HCT116 (cell line): ENCODE results near the gene SERTAD3.

Experiments used
- EZH2phosphoT487 ChIP-seq: fragments of 200-600 bp; IDR thresholded peaks from 2 replicates; pipeline ENCODE4 v1.6.1; 2018; ENCODE audit warnings: antibody characterized with exemption, borderline replicate concordance
- JUND ChIP-seq: IDR thresholded peaks from 2 replicates; pipeline ENCODE4 v1.6.1; 2012
- POLR2A ChIP-seq: IDR thresholded peaks from 2 replicates; pipeline ENCODE4 v1.7.0; 2011; ENCODE audit warnings: borderline replicate concordance; ENCODE audit not compliant: insufficient read depth, insufficient read length; ENCODE audit errors: extremely low read depth
- POLR2AphosphoS5 ChIP-seq: IDR thresholded peaks from 2 replicates; pipeline ENCODE4 v1.6.1; 2011; ENCODE audit warnings: mild to moderate bottlenecking, low read depth, low read length, moderate library complexity
- TCF7L2 ChIP-seq: IDR thresholded peaks from 2 replicates; pipeline ENCODE4 v1.7.0; 2011; ENCODE audit warnings: borderline replicate concordance, inconsistent platforms; ENCODE audit not compliant: insufficient read depth, insufficient read length; ENCODE audit errors: extremely low read depth
- TF ChIP-seq, protein P1 (sequence below), 3 experiments: fragments of 200-600 bp in 1 of 3; sonication (generic) in 1 of 3; IDR thresholded peaks in 2 of 3; conservative IDR thresholded peaks in 1 of 3; 2 replicates each; pipeline ENCODE4 v1.5.1; 2012 to 2017; ENCODE audit warnings: low read depth in 2 of 3, low read length in 2 of 3, antibody characterized with exemption in 1 of 3, borderline replicate concordance in 1 of 3, control low read depth in 1 of 3, mild to moderate bottlenecking in 1 of 3, mixed read lengths in 1 of 3, mixed run types in 1 of 3, moderate library complexity in 1 of 3; ENCODE audit not compliant: insufficient read depth in 1 of 3
- TF ChIP-seq, protein P2 (sequence below): IDR thresholded peaks from 2 replicates; pipeline ENCODE4 v1.6.1; 2012

DNA sequence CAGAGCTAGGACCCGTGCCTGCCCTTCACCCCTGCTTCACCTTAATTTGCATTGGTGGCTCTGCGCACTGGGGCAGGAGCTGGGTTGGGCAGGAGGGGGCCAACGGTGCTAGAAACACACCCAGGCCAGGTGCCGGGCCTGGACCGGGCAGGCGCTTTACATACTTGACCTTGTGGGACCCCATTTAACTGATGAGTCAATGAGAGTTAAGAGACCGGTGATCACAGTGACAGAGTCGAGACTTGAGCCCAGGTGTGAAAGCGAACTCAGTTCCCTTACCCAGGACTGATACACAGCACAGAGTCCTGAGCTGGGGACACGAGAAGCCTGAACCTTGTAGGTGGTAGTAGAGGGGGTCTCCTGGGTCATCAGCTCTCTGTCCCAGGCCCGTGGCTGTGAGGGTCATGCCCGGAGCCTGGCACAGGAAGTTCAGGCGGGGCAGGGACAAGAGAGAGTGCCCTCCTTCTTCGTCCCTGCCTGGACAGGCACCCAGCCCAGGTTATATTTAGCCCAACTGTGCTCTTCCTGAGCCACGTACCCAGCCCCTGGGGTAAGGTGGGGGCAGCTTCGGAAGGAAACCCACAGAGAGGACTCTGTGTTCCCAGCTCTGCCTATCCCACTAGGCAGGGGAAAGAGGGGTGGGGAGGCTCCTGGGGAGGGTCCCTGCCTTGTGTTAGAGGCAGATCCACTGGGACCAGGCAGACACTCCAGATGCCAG is 32.9 kb downstream of the SERTAD3 start:
- TF ChIP-seq, protein P1, sequence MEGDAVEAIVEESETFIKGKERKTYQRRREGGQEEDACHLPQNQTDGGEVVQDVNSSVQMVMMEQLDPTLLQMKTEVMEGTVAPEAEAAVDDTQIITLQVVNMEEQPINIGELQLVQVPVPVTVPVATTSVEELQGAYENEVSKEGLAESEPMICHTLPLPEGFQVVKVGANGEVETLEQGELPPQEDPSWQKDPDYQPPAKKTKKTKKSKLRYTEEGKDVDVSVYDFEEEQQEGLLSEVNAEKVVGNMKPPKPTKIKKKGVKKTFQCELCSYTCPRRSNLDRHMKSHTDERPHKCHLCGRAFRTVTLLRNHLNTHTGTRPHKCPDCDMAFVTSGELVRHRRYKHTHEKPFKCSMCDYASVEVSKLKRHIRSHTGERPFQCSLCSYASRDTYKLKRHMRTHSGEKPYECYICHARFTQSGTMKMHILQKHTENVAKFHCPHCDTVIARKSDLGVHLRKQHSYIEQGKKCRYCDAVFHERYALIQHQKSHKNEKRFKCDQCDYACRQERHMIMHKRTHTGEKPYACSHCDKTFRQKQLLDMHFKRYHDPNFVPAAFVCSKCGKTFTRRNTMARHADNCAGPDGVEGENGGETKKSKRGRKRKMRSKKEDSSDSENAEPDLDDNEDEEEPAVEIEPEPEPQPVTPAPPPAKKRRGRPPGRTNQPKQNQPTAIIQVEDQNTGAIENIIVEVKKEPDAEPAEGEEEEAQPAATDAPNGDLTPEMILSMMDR (IDR thresholded peaks at IDR 0.05 in 2 of 3, conservative IDR thresholded peaks at IDR 0.05 in 1 of 3; ENCODE audit: borderline replicate concordance in 1 of 3, insufficient read depth in 1 of 3, low read depth in 2 of 3, low read length in 2 of 3): no peak
- TF ChIP-seq JUND (no peak), TCF7L2 (no peak), POLR2AphosphoS5 (peak; percentile 46; the same call in 1 of the 2 replicates), POLR2A (no peak), EZH2phosphoT487 (no peak)
- TF ChIP-seq, protein P2, sequence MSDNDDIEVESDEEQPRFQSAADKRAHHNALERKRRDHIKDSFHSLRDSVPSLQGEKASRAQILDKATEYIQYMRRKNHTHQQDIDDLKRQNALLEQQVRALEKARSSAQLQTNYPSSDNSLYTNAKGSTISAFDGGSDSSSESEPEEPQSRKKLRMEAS: peak; percentile 27; the same call in 1 of the 2 replicates
